ENCODE measurements around the gene DCC.

DNA sequence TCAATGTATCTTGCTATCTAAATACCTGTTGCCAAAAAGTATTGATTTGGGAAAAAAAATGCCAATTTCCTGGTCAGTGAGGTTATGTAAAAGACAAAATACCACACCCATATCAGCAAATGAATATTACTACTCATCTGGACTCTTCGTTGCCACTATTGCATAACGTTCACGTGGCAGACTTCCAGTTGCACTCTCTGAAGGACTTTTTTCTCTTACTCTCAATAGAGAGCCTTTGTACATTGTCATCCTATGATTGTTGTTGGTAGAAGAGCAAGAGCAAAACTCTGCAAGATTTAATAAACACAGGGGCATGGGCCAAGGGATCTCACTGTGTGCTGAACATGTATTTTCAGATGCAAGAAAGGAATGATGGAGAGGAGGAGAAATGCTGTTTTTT, 1194.7 kb downstream of the DCC start:
- TF ChIP-seq POLR2A (IDR thresholded peaks at IDR 0.05): no peak
- TF ChIP-seq, protein P1, sequence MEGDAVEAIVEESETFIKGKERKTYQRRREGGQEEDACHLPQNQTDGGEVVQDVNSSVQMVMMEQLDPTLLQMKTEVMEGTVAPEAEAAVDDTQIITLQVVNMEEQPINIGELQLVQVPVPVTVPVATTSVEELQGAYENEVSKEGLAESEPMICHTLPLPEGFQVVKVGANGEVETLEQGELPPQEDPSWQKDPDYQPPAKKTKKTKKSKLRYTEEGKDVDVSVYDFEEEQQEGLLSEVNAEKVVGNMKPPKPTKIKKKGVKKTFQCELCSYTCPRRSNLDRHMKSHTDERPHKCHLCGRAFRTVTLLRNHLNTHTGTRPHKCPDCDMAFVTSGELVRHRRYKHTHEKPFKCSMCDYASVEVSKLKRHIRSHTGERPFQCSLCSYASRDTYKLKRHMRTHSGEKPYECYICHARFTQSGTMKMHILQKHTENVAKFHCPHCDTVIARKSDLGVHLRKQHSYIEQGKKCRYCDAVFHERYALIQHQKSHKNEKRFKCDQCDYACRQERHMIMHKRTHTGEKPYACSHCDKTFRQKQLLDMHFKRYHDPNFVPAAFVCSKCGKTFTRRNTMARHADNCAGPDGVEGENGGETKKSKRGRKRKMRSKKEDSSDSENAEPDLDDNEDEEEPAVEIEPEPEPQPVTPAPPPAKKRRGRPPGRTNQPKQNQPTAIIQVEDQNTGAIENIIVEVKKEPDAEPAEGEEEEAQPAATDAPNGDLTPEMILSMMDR (IDR thresholded peaks at IDR 0.05): no peak

Data from body of pancreas (tissue), 4 donors.